GM18951 (cell line): ENCODE results near the gene CNTN5.

ENCODE experiments used
- POLR2A ChIP-seq: IDR thresholded peaks from 4 replicates; pipeline ENCODE4 v1.6.1; 2011; ENCODE audit warnings: mild to moderate bottlenecking; ENCODE audit not compliant: insufficient read length, insufficient read depth; ENCODE audit errors: extremely low read depth
- in situ Hi-C: fragments of 300-500 bp; cut with MboI; formaldehyde crosslinking; loops from one replicate; pipeline ENCODE4 v1.12.0; 2022; ENCODE audit warnings: low sequenced_read_pairs, mixed read lengths, inconsistent platforms; ENCODE audit not compliant: unreplicated experiment

Gene CNTN5

DNA sequence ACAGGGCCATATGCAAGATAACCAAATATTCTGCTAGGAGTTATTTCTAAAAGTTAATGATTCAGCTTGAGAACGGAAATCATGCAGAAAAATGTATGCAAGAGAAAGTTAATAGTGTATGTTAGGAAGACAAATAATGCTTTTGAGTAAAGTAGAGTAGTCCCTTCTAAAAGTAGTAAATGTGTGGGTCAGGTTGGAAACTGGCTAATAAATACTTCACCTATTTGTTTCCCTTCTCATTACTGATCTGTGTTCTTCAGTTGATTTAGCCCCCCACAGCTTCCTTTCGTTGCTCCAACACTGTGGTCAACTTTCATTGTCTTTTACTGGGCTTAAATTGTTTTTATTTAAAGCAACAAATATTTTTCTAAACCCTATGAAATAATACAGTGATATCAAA lies 444.2 kb downstream of the CNTN5 start:
- TF ChIP-seq POLR2A = no peak
- in situ Hi-C loops = no loop called here

DNA sequence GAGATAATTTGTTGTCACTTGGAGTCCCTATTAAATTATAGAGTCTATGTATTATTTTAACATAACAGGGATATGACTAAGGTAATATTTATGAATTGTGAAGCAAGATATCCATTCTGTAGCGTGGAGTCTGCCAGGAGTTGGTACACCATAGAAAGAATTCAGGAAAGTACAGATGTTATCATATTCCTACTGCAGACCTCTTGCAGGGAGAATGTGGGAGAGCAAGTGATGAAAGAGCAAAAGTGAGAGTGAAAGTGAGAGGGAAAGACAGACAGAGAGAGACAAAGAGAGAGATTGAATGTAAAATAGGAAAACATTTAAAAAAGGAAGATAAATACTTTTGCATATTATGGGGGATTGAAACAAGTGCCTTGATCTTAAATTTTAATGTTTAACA lies 468.8 kb downstream of the CNTN5 start:
- no peak for TF ChIP-seq POLR2A
- in situ Hi-C loops = no loop called here

DNA sequence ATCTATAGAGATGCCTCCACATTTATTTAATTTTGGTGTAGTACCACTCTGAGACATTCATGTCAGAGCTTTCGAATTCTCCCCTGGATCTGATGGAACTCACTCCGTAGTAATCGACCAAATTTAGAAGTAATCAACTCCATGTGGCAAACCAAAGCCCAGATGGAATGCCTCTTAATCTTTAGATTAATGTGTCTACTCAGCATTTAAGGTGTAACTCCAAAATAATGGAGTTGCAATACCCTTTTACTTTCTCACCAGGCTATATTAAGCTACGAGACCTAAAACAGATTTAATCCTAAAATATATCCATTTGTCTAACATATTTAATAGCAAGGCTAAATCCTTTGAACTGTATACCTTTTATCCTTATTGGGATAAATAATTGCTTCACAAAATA lies 473.3 kb downstream of the CNTN5 start:
- in situ Hi-C loops = no loop called here

DNA sequence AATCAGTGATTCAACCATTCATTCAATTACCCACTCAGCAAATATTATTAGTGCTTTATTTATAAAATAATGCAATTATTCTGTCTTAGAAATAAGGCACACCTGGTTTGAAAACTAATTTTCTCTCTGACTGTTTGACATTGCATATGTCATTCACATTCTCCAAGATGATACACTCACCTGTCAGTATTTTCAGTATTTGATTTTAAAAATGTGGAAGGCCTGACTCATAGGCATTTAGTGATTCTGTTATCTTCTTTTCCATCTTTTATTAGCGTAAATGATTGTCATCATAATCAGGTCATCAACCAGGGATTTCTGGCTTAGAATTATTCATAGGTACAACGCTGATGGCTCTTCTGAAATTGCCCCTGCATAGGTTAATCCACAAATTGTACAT lies 480.9 kb downstream of the CNTN5 start:
- in situ Hi-C loops = no loop called here
- no peak for TF ChIP-seq POLR2A

More for the DNA sequence above, 473.3 kb downstream of the CNTN5 start:
- TF ChIP-seq POLR2A = no peak

DNA sequence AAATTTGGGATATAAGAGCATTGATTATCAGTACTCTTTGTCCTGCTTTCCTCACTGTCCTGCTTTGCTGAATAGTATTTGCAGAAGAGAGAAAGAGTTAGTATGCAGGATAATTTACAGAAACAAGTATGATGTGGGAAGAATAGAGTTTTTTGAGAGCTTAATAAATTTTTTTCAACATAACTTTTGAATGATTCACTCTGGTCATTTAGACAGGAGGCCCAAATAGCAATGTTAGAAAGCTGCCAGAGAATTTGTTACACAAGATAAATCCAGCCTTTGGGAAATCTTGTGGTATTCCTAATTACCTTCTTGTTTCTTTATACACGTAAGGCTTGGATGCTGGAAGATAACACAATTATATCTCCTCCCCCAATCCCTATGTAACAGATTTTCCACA lies 484.6 kb downstream of the CNTN5 start:
- in situ Hi-C loops = no loop called here
- no peak for TF ChIP-seq POLR2A

DNA sequence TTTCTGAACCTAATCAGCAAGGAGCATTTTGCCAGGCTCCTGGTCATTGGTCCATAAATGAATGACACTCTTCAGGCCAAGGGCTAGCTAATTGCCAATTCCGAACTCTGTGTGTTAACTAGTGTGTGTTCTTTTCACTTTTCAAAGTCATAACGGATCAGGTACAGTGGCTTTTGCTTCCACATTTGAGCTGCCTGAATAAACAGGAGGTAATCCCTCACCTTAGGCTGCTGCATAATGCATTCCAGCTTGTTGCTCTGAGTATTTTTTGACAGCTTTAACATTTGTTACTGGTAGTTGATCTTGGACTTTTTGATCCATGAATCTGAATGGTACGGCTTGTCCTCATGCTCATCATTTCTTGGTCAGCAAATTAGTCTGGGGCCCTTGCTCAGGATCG lies 485.1 kb downstream of the CNTN5 start:
- in situ Hi-C loops = no loop called here
- no peak for TF ChIP-seq POLR2A

DNA sequence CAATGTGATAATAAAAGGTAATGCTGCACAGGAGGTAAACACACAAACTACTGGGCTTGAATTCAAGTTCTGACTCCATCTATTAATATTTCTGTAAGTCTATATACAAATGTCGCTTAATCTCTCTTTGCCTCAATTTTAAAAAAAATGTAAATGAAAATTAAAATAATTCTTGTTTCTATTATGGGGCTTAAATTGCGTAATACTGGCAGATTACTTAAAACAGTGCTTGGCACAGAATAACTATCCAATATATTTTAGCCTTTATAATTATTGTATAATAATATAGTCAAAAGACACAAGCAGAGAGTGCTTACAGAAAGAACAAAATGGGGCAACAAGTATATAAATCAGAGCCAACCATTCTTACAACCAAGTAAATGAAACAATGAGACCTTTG lies 489.1 kb downstream of the CNTN5 start:
- no peak for TF ChIP-seq POLR2A
- in situ Hi-C loops = no loop called here

DNA sequence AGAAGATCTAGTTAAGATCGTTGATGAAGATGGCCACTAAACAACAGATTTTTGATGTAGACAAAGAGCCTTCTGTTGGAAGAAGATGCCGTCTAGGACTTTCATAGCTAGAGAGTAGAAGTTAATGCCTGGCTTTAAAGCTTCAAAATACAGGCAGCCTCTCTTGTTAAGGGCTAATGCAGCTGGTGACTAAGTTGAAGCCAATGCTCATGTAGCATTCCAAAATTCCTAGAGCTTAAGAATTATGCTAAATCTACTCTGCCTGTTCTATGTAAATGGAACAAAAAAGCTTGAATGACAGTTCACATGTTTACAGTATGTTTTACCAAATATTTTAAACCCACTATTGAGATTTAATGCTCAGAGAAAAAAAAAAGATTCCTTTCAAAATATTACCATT lies 492.6 kb downstream of the CNTN5 start:
- in situ Hi-C loops = no loop called here
- no peak for TF ChIP-seq POLR2A

DNA sequence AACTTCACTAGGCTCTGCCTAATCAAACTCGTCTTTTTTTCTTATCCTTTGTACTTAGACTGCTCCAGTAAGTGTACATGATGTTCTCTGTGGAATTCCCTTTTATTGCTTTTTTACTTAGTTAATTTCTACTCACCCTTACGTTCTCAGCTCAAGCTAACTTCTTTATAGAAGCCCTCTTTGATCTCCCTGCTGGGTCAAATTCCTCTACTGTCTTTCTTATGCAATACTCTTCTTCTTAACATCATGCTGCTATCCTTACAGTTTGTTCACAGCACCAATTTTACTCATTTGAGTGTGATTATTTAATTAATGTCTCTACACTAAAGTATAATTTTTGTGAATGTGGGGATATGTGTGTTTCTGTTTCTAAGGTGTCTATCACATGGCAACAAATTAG lies 498.3 kb downstream of the CNTN5 start:
- in situ Hi-C loops = no loop called here

DNA sequence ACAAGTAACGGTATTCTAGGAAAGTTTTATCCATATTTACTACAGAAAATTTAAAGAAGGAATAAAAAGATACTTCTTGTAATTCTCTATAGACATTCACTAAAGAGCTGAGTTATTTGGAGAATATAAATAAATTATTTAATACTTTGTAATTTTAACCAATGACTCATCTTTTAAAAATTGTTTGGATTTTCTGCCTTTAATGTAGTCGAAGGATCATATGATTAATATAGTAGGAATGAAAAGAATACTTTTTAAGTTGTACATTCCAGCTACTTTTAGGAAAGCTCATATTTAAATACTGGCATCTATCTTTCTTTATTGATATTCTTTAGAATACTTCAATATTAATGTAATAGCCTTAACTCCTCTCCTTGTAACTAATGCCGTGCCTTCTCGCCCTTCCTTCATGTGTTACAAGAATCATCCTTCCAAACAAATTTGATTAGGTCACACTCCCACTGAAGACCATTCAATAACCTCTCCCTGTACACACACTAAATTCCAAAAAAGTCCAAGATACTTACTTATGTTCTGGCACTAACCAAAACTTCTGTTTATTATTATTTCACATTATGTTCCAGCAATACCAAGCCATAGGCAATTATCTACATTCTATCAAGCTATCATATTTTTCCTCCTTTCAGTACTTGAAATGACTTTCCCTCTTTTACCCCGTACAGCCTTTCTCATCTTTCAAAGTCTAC lies 501.9 kb downstream of the CNTN5 start:
- TF ChIP-seq POLR2A = no peak
- in situ Hi-C loops = no loop called here

More for the DNA sequence above, 498.3 kb downstream of the CNTN5 start:
- no peak for TF ChIP-seq POLR2A

DNA sequence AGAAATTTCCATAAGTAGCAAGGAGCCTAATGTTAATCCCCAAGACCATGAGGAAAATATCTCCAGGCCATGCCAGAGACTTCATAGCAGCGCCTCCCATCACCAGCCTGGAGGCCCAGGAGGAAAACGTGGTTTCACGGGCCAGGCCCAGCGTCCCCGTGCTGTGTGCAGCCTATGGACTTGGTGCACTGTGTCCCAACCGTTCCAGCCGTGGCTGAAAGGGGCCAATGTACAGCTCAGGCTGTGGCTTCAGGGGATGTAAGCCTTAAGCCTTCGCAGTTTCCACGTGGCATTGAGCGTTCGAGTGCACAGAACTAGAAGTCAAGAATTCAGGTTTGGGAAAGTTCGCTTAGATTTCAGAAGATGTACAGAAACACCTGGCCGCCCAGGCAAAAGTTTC lies 510.7 kb downstream of the CNTN5 start:
- no peak for TF ChIP-seq POLR2A
- in situ Hi-C loops = no loop called here

DNA sequence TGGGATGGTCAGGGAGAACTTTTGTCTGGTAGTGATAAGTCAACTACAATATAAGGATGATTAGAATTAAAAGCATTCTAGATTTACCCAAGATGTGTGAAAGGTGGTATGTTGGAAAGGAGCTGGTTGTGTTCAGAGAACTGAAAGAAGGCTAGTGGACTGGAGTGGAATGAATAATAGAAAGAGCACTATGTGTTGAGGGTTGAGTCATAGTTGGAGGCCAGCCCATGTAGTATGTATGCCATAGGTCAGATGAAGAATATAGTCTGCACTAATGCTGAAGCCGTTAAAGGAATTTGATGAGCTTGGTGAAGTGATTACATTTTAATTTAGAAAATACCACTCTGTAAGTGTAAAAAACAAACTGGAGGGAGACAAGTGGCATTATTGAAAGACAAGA lies 514.1 kb downstream of the CNTN5 start:
- in situ Hi-C loops = no loop called here
- TF ChIP-seq POLR2A = no peak

DNA sequence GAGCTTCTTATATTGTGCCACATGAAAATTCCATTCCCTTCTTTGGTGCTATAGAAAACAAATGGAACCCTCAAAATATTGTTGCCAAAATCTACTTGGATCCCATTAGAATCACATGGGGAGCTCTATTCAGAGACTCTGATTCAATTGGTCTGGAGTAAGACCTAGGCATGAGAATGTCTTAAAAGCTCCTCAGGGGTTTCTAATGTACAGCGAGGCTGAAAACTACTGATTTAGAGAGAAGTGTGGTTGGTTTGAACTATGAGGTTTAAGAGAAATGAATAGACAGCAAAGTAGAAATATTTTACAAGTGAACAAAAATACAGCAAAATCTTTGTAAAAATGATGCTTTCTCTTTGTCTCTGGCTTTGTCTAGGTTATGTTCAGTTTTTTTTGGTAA lies 514.7 kb downstream of the CNTN5 start:
- no peak for TF ChIP-seq POLR2A
- in situ Hi-C loops = no loop called here

DNA sequence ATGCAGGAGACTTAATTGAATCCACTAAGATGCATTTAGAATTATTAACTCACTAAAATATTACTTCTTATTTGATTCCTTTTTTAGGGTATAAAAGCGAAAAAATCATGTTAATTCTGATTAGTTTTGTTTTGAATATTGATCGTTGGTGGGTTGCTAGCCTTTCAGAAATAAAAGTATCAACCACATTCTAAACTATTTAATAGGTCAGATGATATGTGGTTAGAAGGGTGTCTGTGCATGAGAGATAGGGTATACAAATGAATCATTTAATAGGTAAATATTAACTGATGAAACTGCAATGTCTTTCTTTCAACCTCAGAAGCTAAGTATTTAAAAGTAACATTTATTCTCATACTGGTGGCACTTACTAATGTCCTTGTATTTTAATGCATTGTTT lies 515.1 kb downstream of the CNTN5 start:
- in situ Hi-C loops = no loop called here
- no peak for TF ChIP-seq POLR2A

DNA sequence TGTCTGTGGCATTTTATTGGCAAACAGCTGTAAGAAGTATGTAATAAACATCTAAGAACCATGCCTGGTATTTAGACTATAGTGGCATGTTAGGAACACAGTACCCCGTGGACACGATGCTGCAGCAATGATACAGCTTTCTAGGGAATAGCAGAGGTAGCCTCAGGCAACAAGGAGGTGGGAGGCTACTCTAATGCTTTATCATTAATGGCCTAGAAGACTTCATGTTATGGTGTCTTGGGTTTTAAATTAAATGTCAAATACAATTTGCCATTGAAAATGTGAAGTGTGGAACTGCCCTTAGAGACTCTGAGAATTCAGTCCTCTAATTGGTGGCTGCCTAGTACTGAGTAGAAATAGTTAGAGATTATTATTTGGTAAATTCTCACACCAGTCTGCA lies 516.9 kb downstream of the CNTN5 start:
- in situ Hi-C loops = no loop called here
- no peak for TF ChIP-seq POLR2A
